ENCODE data around the gene MUSK.

GRCh38 chr9:110828264-110828663 is 159.7 kb downstream of the MUSK start:
- TF ChIP-seq, protein P1, sequence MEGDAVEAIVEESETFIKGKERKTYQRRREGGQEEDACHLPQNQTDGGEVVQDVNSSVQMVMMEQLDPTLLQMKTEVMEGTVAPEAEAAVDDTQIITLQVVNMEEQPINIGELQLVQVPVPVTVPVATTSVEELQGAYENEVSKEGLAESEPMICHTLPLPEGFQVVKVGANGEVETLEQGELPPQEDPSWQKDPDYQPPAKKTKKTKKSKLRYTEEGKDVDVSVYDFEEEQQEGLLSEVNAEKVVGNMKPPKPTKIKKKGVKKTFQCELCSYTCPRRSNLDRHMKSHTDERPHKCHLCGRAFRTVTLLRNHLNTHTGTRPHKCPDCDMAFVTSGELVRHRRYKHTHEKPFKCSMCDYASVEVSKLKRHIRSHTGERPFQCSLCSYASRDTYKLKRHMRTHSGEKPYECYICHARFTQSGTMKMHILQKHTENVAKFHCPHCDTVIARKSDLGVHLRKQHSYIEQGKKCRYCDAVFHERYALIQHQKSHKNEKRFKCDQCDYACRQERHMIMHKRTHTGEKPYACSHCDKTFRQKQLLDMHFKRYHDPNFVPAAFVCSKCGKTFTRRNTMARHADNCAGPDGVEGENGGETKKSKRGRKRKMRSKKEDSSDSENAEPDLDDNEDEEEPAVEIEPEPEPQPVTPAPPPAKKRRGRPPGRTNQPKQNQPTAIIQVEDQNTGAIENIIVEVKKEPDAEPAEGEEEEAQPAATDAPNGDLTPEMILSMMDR (optimal IDR thresholded peaks at IDR 0.05 in 1 of 3, IDR thresholded peaks at IDR 0.05 in 1 of 3, conservative IDR thresholded peaks at IDR 0.05 in 1 of 3; ENCODE audit: extremely low read depth in 1 of 3, insufficient read depth in 2 of 3, low read length in 3 of 3) = no peak
- no peak for TF ChIP-seq EZH2 (IDR thresholded peaks at IDR 0.05; ENCODE audit: low read length)

All from keratinocyte (primary cell).